Measurements from ENCODE around the gene ROCK2.

The ROCK2 gene

DNA sequence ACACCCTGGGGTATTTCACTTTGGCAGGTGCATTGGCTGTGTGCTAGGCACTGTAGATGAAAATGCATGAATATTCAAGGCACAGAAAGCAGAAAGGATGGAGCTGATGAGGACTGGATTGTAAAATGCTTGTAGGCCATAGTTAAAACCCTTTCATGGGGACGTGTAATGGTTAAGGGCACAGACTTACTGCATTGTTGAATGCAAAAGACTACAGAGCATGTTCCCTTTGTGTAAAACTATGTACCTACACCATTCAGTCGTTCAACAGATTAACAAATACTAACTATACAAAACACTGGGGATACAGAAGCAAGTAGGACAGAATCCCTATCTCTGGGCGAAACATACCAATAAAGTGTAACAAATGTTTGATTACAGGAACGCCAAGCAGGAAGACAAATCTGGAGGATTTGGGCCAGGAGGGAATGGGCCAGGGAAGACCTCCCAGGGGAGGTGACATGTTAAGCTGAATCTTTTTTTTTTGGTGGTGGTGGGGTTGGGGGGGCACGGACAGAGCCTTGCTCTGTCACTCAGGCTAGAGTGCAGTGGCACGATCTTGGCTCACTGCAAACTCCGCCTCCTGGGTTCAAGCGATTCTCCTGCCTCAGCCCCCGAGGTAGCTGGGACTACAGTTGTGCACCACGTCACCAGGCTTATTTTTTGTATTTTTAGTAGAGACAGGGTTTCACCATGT is 19.6 kb upstream of the ROCK2 start:
- TF ChIP-seq, protein P1, sequence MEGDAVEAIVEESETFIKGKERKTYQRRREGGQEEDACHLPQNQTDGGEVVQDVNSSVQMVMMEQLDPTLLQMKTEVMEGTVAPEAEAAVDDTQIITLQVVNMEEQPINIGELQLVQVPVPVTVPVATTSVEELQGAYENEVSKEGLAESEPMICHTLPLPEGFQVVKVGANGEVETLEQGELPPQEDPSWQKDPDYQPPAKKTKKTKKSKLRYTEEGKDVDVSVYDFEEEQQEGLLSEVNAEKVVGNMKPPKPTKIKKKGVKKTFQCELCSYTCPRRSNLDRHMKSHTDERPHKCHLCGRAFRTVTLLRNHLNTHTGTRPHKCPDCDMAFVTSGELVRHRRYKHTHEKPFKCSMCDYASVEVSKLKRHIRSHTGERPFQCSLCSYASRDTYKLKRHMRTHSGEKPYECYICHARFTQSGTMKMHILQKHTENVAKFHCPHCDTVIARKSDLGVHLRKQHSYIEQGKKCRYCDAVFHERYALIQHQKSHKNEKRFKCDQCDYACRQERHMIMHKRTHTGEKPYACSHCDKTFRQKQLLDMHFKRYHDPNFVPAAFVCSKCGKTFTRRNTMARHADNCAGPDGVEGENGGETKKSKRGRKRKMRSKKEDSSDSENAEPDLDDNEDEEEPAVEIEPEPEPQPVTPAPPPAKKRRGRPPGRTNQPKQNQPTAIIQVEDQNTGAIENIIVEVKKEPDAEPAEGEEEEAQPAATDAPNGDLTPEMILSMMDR (IDR thresholded peaks at IDR 0.05; ENCODE audit: low read depth, low read length) = no peak

DNA sequence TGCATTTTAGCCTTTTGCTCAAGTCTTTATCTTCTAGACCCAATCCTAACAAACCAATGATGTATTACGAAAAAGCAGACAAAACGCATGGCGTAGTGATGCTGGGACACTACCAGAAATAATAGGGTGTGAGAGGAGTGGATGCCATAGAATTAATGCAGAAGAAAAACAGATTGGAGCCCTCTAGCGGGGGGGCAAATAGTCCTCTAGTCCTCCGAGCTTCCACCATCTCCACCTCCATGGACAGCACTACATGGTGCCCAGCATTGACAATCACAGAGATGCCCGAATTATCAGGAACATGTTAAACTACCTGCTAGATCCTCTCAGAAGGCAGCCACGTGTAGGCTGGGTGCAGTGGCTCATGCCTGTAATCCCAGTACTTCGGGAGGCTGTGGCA is 15.4 kb upstream of the ROCK2 start:
- in situ Hi-C loops (cut with HindIII; ENCODE audit: low sequenced_read_pairs) = no loop called here
- TF ChIP-seq, protein P1 (IDR thresholded peaks at IDR 0.05; ENCODE audit: low read depth, low read length) = no peak
- no peak overlapping the region for H3K4me3 ChIP-seq (ENCODE audit: low read depth, low read length)
- no peak for DNase-seq (ENCODE audit: low read depth, low spot score)

More for the DNA sequence above, 19.6 kb upstream of the ROCK2 start:
- no peak overlapping the region for H3K4me3 ChIP-seq (ENCODE audit: low read depth, low read length)
- no peak for DNase-seq (ENCODE audit: low read depth, low spot score)
- in situ Hi-C loops (cut with HindIII; ENCODE audit: low sequenced_read_pairs) = no loop called here

DNA sequence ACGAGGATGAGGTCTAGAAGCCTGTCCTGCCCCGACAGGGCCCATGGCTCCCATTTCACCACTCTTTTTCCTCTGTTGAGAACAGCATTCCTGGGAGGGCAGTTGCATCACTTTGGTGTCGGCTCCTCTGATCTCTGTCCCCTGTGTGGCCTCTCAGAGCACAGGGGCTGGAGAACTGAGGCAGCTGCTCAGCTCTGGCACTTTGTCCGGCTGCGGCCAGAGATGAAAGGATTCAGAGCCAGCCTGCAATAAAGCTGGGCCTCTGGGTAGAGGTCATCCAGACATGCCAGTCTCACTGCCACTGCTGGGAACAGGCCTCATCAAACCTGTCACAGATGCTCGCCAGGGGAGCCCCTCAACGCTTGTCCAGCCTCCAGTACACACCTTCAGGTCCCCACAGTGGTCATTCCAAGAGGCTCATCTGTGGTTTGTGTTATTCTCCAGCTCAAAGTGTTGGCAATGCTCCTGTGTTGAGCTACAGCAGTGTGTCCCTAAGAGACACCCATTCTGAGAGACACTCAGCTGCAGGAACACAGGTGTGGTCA is 13.1 kb upstream of the ROCK2 start:
- in situ Hi-C loops (cut with HindIII; ENCODE audit: low sequenced_read_pairs) = no loop called here
- no peak overlapping the region for H3K4me3 ChIP-seq (ENCODE audit: low read depth, low read length)
- TF ChIP-seq, protein P1 (IDR thresholded peaks at IDR 0.05; ENCODE audit: low read depth, low read length) = no peak
- DNase-seq (ENCODE audit: low read depth, low spot score) = no peak

DNA sequence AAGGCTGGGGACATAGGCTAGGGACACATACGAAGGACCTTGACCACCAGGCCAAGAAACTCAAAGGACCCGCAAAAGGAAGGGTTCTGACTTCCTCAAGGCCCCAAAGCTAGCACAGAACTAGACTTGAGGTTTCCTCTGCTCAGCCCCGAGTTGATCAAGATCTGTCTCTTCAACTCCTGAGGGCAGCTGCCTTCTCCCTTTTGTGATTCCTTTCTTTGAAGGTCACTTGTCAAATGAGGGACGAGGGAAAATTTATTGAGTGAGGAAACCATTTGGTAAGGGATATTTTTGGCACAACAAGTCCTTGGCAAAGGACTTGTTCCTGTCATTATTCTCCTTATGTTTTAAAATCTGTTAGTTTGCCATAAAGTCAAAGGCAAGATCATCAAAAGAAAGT is 12.3 kb upstream of the ROCK2 start:
- no peak overlapping the region for H3K4me3 ChIP-seq (ENCODE audit: low read depth, low read length)
- TF ChIP-seq, protein P1 (IDR thresholded peaks at IDR 0.05; ENCODE audit: low read depth, low read length) = no peak
- DNase-seq (ENCODE audit: low read depth, low spot score) = no peak
- in situ Hi-C loops (cut with HindIII; ENCODE audit: low sequenced_read_pairs) = no loop called here

DNA sequence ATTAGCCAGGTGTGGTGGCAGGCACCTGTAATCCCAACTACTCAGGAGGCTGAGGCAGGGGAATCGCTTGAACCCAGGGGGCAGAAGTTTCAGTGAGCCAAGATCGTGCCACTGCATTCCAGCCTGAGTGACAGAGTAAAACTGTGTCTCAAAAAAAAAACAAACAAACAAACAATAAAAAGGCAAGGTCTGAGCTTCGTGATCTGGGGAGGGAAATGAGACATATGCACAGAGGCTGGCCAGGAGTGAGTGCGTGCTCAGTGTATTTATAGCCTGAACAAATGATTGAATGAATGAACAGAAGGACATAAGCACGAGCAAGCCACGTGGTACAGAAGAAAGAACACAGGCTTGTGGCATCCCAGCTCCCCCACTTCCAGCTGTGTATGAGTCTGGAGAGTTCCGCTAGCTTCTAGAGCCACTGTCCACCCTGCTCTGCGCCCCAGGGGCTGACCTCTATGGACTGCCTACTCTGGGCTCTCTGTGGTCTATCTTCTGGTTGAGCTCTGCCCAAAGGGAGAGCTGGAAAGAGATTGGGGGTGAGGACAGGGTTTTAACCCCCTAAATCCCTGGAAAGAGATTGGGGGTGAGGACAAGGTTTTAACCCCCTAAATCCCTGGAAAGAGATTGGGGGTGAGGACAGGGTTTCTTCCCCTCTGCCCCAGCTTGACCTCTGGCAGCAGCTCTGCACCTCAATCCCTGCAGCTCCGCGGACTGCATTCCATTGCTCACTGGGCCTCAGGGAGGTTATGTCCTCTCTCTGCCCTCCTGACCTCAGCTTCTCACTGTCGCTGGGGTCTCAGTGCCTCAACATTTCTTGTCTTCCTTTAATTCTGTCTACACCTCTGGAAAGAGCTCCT is 11.0 kb upstream of the ROCK2 start:
- H3K4me3 ChIP-seq (ENCODE audit: low read depth, low read length) = no peak overlapping the region
- DNase-seq (ENCODE audit: low read depth, low spot score) = no peak
- in situ Hi-C loops (cut with HindIII; ENCODE audit: low sequenced_read_pairs) = no loop called here
- TF ChIP-seq, protein P1 (IDR thresholded peaks at IDR 0.05; ENCODE audit: low read depth, low read length) = no peak

DNA sequence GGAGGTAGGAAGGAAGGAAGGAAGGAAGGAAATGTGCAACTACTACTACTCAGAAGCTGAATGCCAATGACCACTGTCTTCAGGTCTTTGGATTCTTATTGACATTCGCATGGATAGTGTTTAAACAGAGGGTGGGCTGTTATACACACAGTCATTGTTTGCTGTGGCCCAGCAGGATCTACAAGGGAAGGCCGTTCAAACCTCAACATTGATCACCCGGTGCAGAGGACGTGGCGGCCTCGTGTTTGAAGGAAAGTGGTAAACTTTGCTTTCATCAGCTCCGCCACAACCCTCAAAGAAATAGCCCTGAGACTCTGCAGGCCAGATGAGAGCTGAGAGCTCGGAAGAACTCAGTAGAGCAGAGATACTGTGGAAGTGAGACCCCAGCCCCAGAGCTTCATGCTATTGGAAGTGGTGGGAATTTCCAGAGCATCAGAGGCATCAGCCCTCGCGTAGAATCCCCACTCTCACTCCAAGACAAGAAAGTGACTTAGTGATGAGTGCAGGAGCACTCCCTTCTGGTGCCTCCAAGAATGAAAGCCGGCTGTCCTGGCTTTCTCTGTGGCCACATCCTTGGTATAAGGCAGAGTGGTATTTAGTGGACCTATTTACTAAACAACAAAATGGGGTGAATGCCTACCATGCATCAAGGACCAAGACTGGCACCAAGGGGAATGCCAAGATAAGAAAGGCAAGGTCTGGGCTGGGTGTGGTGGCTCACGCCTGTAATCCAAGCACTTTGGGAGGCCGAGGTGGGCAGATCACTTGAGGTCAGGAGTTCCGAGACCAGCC is 10.1 kb upstream of the ROCK2 start:
- in situ Hi-C loops (cut with HindIII; ENCODE audit: low sequenced_read_pairs) = no loop called here
- no peak overlapping the region for H3K4me3 ChIP-seq (ENCODE audit: low read depth, low read length)
- no peak for DNase-seq (ENCODE audit: low read depth, low spot score)
- TF ChIP-seq, protein P1 (IDR thresholded peaks at IDR 0.05; ENCODE audit: low read depth, low read length) = no peak

Data from astrocyte of the spinal cord (primary cell).